NT2/D1 (cell line): ENCODE results near the gene SUCLG2.

ENCODE experiments used
- YY1 ChIP-seq: IDR thresholded peaks from 2 replicates; pipeline ENCODE4 v1.6.1; 2011; ENCODE audit not compliant: insufficient read length, insufficient read depth
- ZNF274 ChIP-seq: IDR thresholded peaks from 2 replicates; pipeline ENCODE4 v1.6.1; 2011; ENCODE audit warnings: mild to moderate bottlenecking, low read depth, low read length

- TF ChIP-seq YY1 (no peak), ZNF274 (no peak)
Measured at GRCh38 chr3:67415511-67415910, 238.9 kb downstream of the SUCLG2 start.
